Measurements from ENCODE around the gene ARHGAP26.

ARHGAP26 gene

GRCh38 chr5:143135832-143136551 lies 365.8 kb downstream of the ARHGAP26 start:
- H3K4me3 ChIP-seq (ENCODE audit: low read depth in 1 of 2, low read length in 2 of 2): no peak overlapping the region
- peaks cover 0 to 3% of the 10 kb centered on the region in 2 donors for H3K4me1 ChIP-seq (ENCODE audit: control insufficient read depth in 1 of 2, insufficient read depth in 2 of 2, low read length in 2 of 2)
- H3K27ac ChIP-seq (ENCODE audit: low read length): no peak overlapping the region
- H3K9me3 ChIP-seq (ENCODE audit: control insufficient read depth in 1 of 2, low read length in 2 of 2): no peaks in the 10 kb centered on the region
- no peaks in the 10 kb centered on the region for H3K27me3 ChIP-seq (ENCODE audit: low read depth, low read length)
- H3K36me3 ChIP-seq (ENCODE audit: control insufficient read depth in 1 of 2, insufficient read depth in 2 of 2, low read length in 2 of 2): peaks cover 8 to 13% of the 10 kb centered on the region in 2 donors

GRCh38 chr5:143138839-143139238 lies 368.7 kb downstream of the ARHGAP26 start:
- Histone ChIP-seq H3K27ac (ENCODE audit: low read length) (no peak overlapping the region), H3K27me3 (ENCODE audit: low read depth, low read length) (no peaks in the 10 kb centered on the region), H3K4me3 (ENCODE audit: low read depth in 1 of 2, low read length in 2 of 2) (no peak overlapping the region), H3K9me3 (ENCODE audit: control insufficient read depth in 1 of 2, low read length in 2 of 2) (no peaks in the 10 kb centered on the region), H3K36me3 (ENCODE audit: control insufficient read depth in 1 of 2, insufficient read depth in 2 of 2, low read length in 2 of 2) (peaks cover 8 to 18% of the 10 kb centered on the region in 2 donors), H3K4me1 (ENCODE audit: control insufficient read depth in 1 of 2, insufficient read depth in 2 of 2, low read length in 2 of 2) (peaks cover 5 to 14% of the 10 kb centered on the region in 2 donors)

DNA sequence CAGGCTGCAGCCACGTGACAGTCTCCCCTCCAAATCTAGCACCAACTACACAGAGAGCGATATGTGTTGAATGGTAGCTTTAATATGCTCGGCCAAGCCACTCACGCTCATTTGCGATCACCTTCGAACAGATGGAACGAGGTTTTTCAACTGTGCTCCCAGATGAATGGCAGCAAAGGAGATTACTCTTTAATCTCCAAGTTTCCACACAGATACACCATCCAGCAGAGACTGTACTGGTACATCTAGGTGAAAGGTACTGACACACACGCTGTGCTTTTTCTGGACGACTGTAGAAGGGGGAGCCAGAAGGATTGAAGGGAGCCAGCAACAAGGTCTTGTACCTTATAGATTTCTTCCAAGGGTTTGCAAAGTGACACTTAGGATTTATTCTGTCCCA lies 369.4 kb downstream of the ARHGAP26 start:
- H3K36me3 ChIP-seq (ENCODE audit: control insufficient read depth in 1 of 2, insufficient read depth in 2 of 2, low read length in 2 of 2): peaks cover 7 to 11% of the 10 kb centered on the region in 2 donors
- no peaks in the 10 kb centered on the region for H3K9me3 ChIP-seq (ENCODE audit: control insufficient read depth in 1 of 2, low read length in 2 of 2)
- no peak overlapping the region for H3K27ac ChIP-seq (ENCODE audit: low read length)
- H3K4me1 ChIP-seq (ENCODE audit: control insufficient read depth in 1 of 2, insufficient read depth in 2 of 2, low read length in 2 of 2): peaks cover 5 to 13% of the 10 kb centered on the region in 2 donors
- H3K27me3 ChIP-seq (ENCODE audit: low read depth, low read length): no peaks in the 10 kb centered on the region
- no peak overlapping the region for H3K4me3 ChIP-seq (ENCODE audit: low read depth in 1 of 2, low read length in 2 of 2)

DNA sequence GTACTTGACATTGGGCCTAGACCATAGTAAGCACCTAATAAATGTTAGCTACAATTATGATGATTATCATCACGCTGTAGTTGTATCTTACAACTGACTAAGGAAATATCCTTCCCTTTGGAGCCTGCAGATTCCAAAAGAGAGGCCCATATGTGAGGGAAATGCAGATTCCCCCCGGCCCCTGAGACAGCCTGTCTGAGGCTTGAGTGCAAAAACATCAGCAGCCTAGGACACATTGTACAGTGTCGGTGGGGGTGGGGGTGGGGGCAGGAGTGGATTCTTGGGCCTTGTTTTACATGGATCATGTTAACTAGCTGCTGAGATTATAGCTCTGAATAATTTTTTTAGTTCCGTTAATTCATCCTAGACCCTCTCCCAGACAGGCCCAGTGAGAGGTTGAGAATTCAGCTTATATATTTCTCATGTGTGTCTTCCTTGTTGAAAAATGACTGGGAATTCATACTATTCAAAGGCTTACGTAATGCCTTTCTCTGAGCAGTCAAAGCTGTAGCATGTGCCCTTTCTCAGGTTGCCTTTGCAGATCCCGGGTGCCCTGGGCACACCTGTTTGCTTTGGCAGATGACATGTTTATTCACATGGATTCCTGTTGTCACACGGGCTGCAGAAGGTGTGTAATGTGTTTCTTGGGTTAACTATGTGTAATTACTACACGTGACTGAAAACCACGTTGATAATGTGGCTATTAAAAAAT lies 370.5 kb downstream of the ARHGAP26 start:
- Histone ChIP-seq H3K27me3 (ENCODE audit: low read depth, low read length) (no peaks in the 10 kb centered on the region), H3K4me1 (ENCODE audit: control insufficient read depth in 1 of 2, insufficient read depth in 2 of 2, low read length in 2 of 2) (peaks cover 5 to 13% of the 10 kb centered on the region in 2 donors), H3K36me3 (ENCODE audit: control insufficient read depth in 1 of 2, insufficient read depth in 2 of 2, low read length in 2 of 2) (peaks cover 0 to 5% of the 10 kb centered on the region in 2 donors), H3K9me3 (ENCODE audit: control insufficient read depth in 1 of 2, low read length in 2 of 2) (no peaks in the 10 kb centered on the region), H3K4me3 (ENCODE audit: low read depth in 1 of 2, low read length in 2 of 2) (no peak overlapping the region), H3K27ac (ENCODE audit: low read length) (no peak overlapping the region)

- H3K27me3 ChIP-seq (ENCODE audit: low read depth, low read length): no peaks in the 10 kb centered on the region
- H3K4me1 ChIP-seq (ENCODE audit: control insufficient read depth in 1 of 2, insufficient read depth in 2 of 2, low read length in 2 of 2): peaks cover 11 to 13% of the 10 kb centered on the region in 2 donors
Observed at GRCh38 chr5:143141652-143142051, 371.5 kb downstream of the ARHGAP26 start.

DNA sequence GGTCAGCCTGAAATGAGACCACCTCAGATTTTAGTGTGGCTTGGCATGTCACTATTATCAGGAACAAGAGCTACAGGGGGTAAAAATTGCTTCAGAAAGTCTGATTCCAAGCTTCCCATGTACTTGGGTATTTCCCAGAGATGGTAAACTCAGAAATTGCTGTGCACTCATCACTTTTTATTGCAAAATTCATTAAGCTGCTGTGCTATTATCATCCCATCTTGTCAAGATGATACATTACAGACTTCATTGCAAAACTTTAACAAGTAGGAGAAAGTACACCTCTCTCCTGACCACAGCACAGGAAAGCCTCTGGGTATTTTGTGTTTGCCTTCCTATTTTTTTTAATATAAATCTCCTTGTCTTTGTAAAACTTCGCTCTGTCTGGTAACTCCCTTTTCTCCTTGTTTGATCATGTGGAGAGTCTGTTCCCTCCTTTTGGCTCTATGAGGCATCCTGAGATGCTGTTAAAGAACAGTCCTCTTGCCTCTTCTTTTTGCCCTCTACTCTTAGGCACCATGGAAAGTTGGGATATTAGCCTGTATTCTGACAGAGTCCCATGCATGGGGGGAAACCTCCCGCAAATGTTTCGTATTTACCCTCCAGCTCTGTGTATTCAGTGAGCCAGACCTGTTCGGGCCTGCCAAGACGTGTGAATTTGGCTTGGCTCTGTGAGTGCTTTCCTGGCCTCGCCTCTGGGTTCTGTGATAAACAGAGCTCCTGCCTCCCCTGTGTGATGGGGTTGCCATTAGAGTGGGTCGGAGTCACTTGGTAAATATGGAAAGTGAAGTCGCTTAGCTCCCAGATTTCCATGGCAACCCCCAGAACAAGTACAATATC lies 372.6 kb downstream of the ARHGAP26 start:
- H3K9me3 ChIP-seq (ENCODE audit: control insufficient read depth in 1 of 2, low read length in 2 of 2): no peaks in the 10 kb centered on the region
- peaks cover 0 to 5% of the 10 kb centered on the region in 2 donors for H3K36me3 ChIP-seq (ENCODE audit: control insufficient read depth in 1 of 2, insufficient read depth in 2 of 2, low read length in 2 of 2)
- H3K27me3 ChIP-seq (ENCODE audit: low read depth, low read length): no peaks in the 10 kb centered on the region
- peak overlapping the region; percentile 36 for H3K27ac ChIP-seq (ENCODE audit: low read length)
- H3K4me3 ChIP-seq (ENCODE audit: low read depth in 1 of 2, low read length in 2 of 2): no peak overlapping the region
- peaks cover 11 to 16% of the 10 kb centered on the region in 2 donors for H3K4me1 ChIP-seq (ENCODE audit: control insufficient read depth in 1 of 2, insufficient read depth in 2 of 2, low read length in 2 of 2)

More at GRCh38 chr5:143141652-143142051, 371.5 kb downstream of the ARHGAP26 start:
- Histone ChIP-seq H3K9me3 (ENCODE audit: control insufficient read depth in 1 of 2, low read length in 2 of 2) (no peaks in the 10 kb centered on the region), H3K27ac (ENCODE audit: low read length) (no peak overlapping the region), H3K4me3 (ENCODE audit: low read depth in 1 of 2, low read length in 2 of 2) (no peak overlapping the region), H3K36me3 (ENCODE audit: control insufficient read depth in 1 of 2, insufficient read depth in 2 of 2, low read length in 2 of 2) (peaks cover 0 to 5% of the 10 kb centered on the region in 2 donors)

DNA sequence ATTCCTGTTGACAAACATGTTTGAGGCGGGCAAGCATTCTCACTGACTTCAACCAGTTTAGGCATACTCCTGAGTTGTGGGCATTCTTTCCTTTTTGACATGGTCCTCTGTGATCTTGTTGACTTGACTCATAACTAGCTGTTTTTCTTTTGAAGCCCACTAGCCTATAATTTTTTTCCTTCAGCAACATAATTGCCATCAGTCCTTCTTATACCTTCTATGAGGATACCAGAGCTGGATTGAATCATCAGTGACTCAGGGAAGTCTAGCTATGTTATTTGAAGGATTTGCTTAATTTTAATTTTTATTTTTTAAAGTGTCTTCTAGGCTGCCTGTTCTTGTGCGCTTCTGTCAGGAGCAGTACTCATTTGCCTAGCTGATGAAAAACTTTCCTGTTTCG lies 373.8 kb downstream of the ARHGAP26 start:
- Histone ChIP-seq H3K4me1 (ENCODE audit: control insufficient read depth in 1 of 2, insufficient read depth in 2 of 2, low read length in 2 of 2) (peaks cover 15 to 16% of the 10 kb centered on the region in 2 donors), H3K27ac (ENCODE audit: low read length) (no peak overlapping the region), H3K27me3 (ENCODE audit: low read depth, low read length) (no peaks in the 10 kb centered on the region), H3K36me3 (ENCODE audit: control insufficient read depth in 1 of 2, insufficient read depth in 2 of 2, low read length in 2 of 2) (peaks cover 0 to 5% of the 10 kb centered on the region in 2 donors), H3K9me3 (ENCODE audit: control insufficient read depth in 1 of 2, low read length in 2 of 2) (no peaks in the 10 kb centered on the region), H3K4me3 (ENCODE audit: low read depth in 1 of 2, low read length in 2 of 2) (no peak overlapping the region)

DNA sequence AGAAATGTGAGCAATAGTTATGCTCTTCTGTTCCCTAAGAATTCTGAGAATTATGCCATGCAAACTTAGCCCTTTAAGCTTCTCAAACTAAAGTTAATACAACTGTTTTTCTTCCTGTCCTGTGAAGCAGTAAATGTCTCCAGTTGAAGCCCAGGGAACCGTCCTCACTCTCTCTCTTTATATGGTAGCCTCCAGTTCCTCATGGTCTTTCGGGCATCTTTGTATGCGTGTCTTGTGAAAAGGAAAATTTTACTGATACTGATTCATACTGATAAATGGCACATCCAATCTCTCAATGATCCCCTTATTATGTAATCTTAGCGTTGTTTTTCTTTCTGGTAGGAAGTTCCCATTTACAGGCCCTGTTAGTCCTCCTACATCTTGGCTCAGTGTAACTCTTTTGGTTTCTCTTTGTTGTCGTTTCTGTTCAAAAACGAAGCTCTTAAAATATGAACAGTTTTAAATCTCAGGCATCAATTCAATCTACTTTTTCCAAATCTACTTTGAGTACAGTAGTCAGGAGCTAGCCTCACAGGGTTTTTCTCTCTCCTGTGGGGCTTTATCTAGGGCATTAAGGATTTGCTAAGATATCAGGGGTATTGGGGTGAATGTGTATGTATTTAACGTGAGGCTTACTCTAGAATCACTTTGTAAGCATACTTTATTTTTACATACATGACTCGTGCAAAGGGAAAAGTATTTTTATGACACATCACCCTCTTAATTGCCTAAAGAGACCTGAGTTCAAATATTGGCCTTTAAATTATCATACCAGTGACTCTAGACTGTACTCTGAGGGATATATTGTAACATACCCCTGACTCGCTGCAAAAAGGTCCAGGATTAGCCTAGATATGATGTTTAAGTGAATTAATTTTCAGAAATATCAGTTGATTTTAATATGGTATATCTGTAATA lies 375.3 kb downstream of the ARHGAP26 start:
- Histone ChIP-seq H3K27me3 (ENCODE audit: low read depth, low read length) (no peaks in the 10 kb centered on the region), H3K4me3 (ENCODE audit: low read depth in 1 of 2, low read length in 2 of 2) (peak overlapping the region in 1 of 2 donors; percentile 42), H3K9me3 (ENCODE audit: control insufficient read depth in 1 of 2, low read length in 2 of 2) (no peaks in the 10 kb centered on the region), H3K36me3 (ENCODE audit: control insufficient read depth in 1 of 2, insufficient read depth in 2 of 2, low read length in 2 of 2) (peaks cover 0 to 5% of the 10 kb centered on the region in 2 donors), H3K4me1 (ENCODE audit: control insufficient read depth in 1 of 2, insufficient read depth in 2 of 2, low read length in 2 of 2) (peaks cover 15 to 16% of the 10 kb centered on the region in 2 donors), H3K27ac (ENCODE audit: low read length) (peak overlapping the region; percentile 66)

DNA sequence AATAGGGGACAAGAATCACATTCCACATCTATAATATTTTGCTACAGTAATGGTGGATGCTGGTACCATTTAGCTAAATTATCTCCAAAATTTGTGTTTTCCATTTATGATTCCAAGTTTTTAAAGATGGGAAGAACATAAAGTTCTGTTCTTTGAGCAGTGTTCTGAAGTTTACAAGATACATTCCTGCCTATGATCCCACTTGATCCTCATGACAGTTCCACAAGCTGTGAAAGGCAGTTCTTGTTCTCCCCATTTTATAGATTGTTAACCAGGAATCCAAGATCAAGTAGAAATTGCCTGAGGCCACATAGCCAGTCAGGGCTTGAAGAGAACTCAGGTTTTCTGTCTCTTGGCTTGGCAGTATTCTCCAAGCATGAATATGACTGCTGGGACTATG lies 376.0 kb downstream of the ARHGAP26 start:
- no peaks in the 10 kb centered on the region for H3K27me3 ChIP-seq (ENCODE audit: low read depth, low read length)
- peaks cover 15 to 16% of the 10 kb centered on the region in 2 donors for H3K4me1 ChIP-seq (ENCODE audit: control insufficient read depth in 1 of 2, insufficient read depth in 2 of 2, low read length in 2 of 2)
- H3K4me3 ChIP-seq (ENCODE audit: low read depth in 1 of 2, low read length in 2 of 2): no peak overlapping the region
- H3K27ac ChIP-seq (ENCODE audit: low read length): no peak overlapping the region
- H3K9me3 ChIP-seq (ENCODE audit: control insufficient read depth in 1 of 2, low read length in 2 of 2): no peaks in the 10 kb centered on the region
- peaks cover 0 to 5% of the 10 kb centered on the region in 2 donors for H3K36me3 ChIP-seq (ENCODE audit: control insufficient read depth in 1 of 2, insufficient read depth in 2 of 2, low read length in 2 of 2)

DNA sequence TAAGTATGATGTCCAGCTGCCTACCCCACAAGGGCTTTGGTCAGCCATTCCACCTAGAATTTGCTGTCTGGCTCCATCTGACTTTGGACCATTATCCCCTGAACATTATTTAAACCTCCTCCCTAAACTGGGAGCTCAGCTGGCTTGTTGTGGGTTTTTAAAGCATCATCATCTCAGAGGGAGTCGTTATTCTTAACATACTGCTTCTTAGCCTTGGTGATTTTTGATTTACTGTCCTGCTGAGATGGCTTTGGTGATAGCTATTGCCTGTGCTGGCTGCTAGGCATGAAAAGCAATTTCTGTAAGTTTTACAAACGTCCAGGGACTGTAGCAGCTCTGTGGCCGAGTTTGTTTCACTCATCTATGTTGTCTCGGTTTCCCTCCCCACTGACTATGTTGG lies 377.2 kb downstream of the ARHGAP26 start:
- H3K27me3 ChIP-seq (ENCODE audit: low read depth, low read length): no peaks in the 10 kb centered on the region
- no peak overlapping the region for H3K27ac ChIP-seq (ENCODE audit: low read length)
- H3K4me1 ChIP-seq (ENCODE audit: control insufficient read depth in 1 of 2, insufficient read depth in 2 of 2, low read length in 2 of 2): peaks cover 15 to 16% of the 10 kb centered on the region in 2 donors
- H3K36me3 ChIP-seq (ENCODE audit: control insufficient read depth in 1 of 2, insufficient read depth in 2 of 2, low read length in 2 of 2): peaks cover 0 to 5% of the 10 kb centered on the region in 2 donors
- no peak overlapping the region for H3K4me3 ChIP-seq (ENCODE audit: low read depth in 1 of 2, low read length in 2 of 2)
- no peaks in the 10 kb centered on the region for H3K9me3 ChIP-seq (ENCODE audit: control insufficient read depth in 1 of 2, low read length in 2 of 2)
